H1 (cell line): Measurements from ENCODE around the gene NPFFR1. TPM values are rescaled to one million over a fixed set of nuclear protein-coding genes. Genes with fewer than 3 reads are reported as not detected.

Experiments
- CTCF ChIA-PET: fragments of 300-600 bp; sonication (Branson Sonifier 250); formaldehyde crosslinking; loops from one replicate; lab custom pipeline; 2021; ENCODE audit not compliant: partially characterized antibody; lab: Charles Lee
- POLR2A ChIA-PET: fragments of 300-600 bp; sonication (Branson Sonifier 250); formaldehyde crosslinking; loops from one replicate; lab custom pipeline; 2021; ENCODE audit warnings: inconsistent platforms; ENCODE audit not compliant: partially characterized antibody; lab: Charles Lee
- DNase-seq, 2 experiments: peaks; one replicate each; pipeline versions ENCODE4 v3.0.0 to v3.0.0-alpha.2; 2010 to 2022; ENCODE audit warnings: low spot score in 2 of 2, low read depth in 1 of 2, mixed read lengths in 1 of 2
- FAIRE-seq: peaks from 2 replicates; lab custom pipeline; 2011; peaks lifted over from hg19 to GRCh38; lab: Jason Lieb, UNC
- H2AFZ ChIP-seq: 2 replicates; pipeline ENCODE4 v1.8.1; 2012; ENCODE audit warnings: low read length, inconsistent platforms
- H2AK5ac ChIP-seq: 2 replicates; pipeline ENCODE4 v1.6.1; 2013; ENCODE audit warnings: low read depth, low read length
- H2BK120ac ChIP-seq: replicated peaks from 2 replicates; pipeline ENCODE3; 2013; ENCODE audit warnings: low read depth, low read length, inconsistent platforms
- H2BK12ac ChIP-seq: 2 replicates; pipeline ENCODE4 v1.6.1; 2013; ENCODE audit warnings: low read depth, low read length
- H2BK15ac ChIP-seq: 2 replicates; pipeline ENCODE4 v1.6.1; 2013; ENCODE audit warnings: low read length
- H2BK20ac ChIP-seq: 2 replicates; pipeline ENCODE4 v1.6.1; 2013; ENCODE audit warnings: low read length
- H2BK5ac ChIP-seq: 2 replicates; pipeline ENCODE4 v1.6.1; 2013; ENCODE audit warnings: low read depth, low read length
- H3K14ac ChIP-seq: 2 replicates; pipeline ENCODE4 v1.6.1; 2013; ENCODE audit warnings: inconsistent platforms; ENCODE audit not compliant: insufficient read length
- H3K18ac ChIP-seq: 2 replicates; pipeline ENCODE4 v1.6.1; 2013; ENCODE audit warnings: low read length; ENCODE audit errors: extremely low read depth
- H3K23ac ChIP-seq: 2 replicates; pipeline ENCODE4 v1.6.1; 2013; ENCODE audit warnings: inconsistent platforms; ENCODE audit not compliant: insufficient read length
- H3K23me2 ChIP-seq: 2 replicates; pipeline ENCODE4 v1.6.1; 2013; ENCODE audit warnings: low read depth, low read length
- H3K27ac ChIP-seq: 2 replicates; pipeline ENCODE4 v1.6.1; 2011; ENCODE audit warnings: low read depth, low read length, inconsistent platforms
- H3K27me3 ChIP-seq, 4 experiments: replicated peaks in 1 of 4; 1 replicate in 1 of 4; 2 replicates in 3 of 4; pipeline versions ENCODE4 v1.6.1 to v1.8.1; 2011 to 2013; ENCODE audit warnings: low read length in 3 of 4, mild to moderate bottlenecking in 3 of 4, inconsistent platforms in 2 of 4, mixed read lengths in 2 of 4, moderate library complexity in 1 of 4; ENCODE audit not compliant: control insufficient read depth in 3 of 4, insufficient read depth in 3 of 4; ENCODE audit errors: extremely low read depth in 1 of 4
- H3K36me3 ChIP-seq, 4 experiments: 2 replicates each; pipeline versions ENCODE4 v1.6.1 to v1.8.1; 2011 to 2013; ENCODE audit warnings: mild to moderate bottlenecking in 4 of 4, low read length in 3 of 4, moderate library complexity in 2 of 4, control low read depth in 1 of 4, inconsistent platforms in 1 of 4; ENCODE audit not compliant: insufficient read depth in 4 of 4, control insufficient read depth in 2 of 4
- H3K4ac ChIP-seq: replicated peaks from 2 replicates; pipeline ENCODE3; 2013; ENCODE audit warnings: low read length, low read depth, mixed read lengths, inconsistent platforms; ENCODE audit not compliant: insufficient read length
- H3K4me1 ChIP-seq, 4 experiments: replicated peaks in 1 of 4; 1 replicate in 1 of 4; 2 replicates in 3 of 4; pipeline versions ENCODE4 v1.6.1 to v1.8.1; 2011 to 2013; ENCODE audit warnings: low read length in 3 of 4, inconsistent platforms in 2 of 4, mixed read lengths in 1 of 4; ENCODE audit not compliant: insufficient read depth in 4 of 4, control insufficient read depth in 3 of 4
- H3K4me2 ChIP-seq, 2 experiments: 2 replicates each; pipeline versions ENCODE4 v1.6.1 to v1.8.1; 2011 to 2013; ENCODE audit warnings: low read depth in 2 of 2, low read length in 2 of 2, control low read depth in 1 of 2, inconsistent platforms in 1 of 2, mild to moderate bottlenecking in 1 of 2; ENCODE audit not compliant: insufficient read depth in 1 of 2
- H3K4me3 ChIP-seq, 4 experiments: fragments of 200-600, 300-600 bp in 1 of 4; sonication (generic), shearing (Covaris generic), sonication (Bioruptor Twin) in 1 of 4; 2 replicates each; pipeline versions ENCODE4 v1.5.1 to v1.8.1; 2011 to 2016; ENCODE audit warnings: low read length in 4 of 4, low read depth in 3 of 4, control low read depth in 2 of 4, inconsistent platforms in 2 of 4, mild to moderate bottlenecking in 2 of 4, mixed read lengths in 1 of 4, moderate library complexity in 1 of 4; ENCODE audit not compliant: insufficient read depth in 2 of 4; ENCODE audit errors: extremely low read depth in 1 of 4
- H3K56ac ChIP-seq: replicated peaks from 2 replicates; pipeline ENCODE3; 2013; ENCODE audit warnings: low read depth, mild to moderate bottlenecking, mixed read lengths, low read length, inconsistent platforms; ENCODE audit not compliant: insufficient read length
- H3K79me1 ChIP-seq: 2 replicates; pipeline ENCODE4 v1.6.1; 2013; ENCODE audit warnings: low read depth, low read length, control low read depth
- H3K79me2 ChIP-seq, 2 experiments: 2 replicates each; pipeline versions ENCODE4 v1.6.1 to v1.8.1; 2012 to 2013; ENCODE audit warnings: low read length in 2 of 2, mild to moderate bottlenecking in 2 of 2, inconsistent platforms in 1 of 2; ENCODE audit not compliant: insufficient read depth in 2 of 2, control insufficient read depth in 1 of 2
- H3K9ac ChIP-seq, 4 experiments: replicated peaks in 1 of 4; 1 replicate in 1 of 4; 2 replicates in 3 of 4; pipeline versions ENCODE4 v1.6.1 to v1.8.1; 2011 to 2013; ENCODE audit warnings: low read depth in 3 of 4, low read length in 3 of 4, control low read depth in 2 of 4, mild to moderate bottlenecking in 2 of 4, moderate library complexity in 2 of 4, inconsistent platforms in 1 of 4; ENCODE audit errors: extremely low read depth in 1 of 4
- H3K9me3 ChIP-seq, 2 experiments: 2 replicates each; pipeline versions ENCODE4 v1.6.1 to v1.8.1; 2012 to 2013; ENCODE audit warnings: mild to moderate bottlenecking in 2 of 2, moderate library complexity in 2 of 2, control low read depth in 1 of 2, inconsistent platforms in 1 of 2, low read depth in 1 of 2, low read length in 1 of 2, mixed read lengths in 1 of 2; ENCODE audit not compliant: insufficient read depth in 2 of 2
- H4K20me1 ChIP-seq, 2 experiments: replicated peaks in 1 of 2; 2 replicates each; pipeline versions ENCODE3 to v1.8.1; 2011 to 2013; ENCODE audit warnings: inconsistent platforms in 2 of 2, low read length in 2 of 2, mild to moderate bottlenecking in 1 of 2; ENCODE audit not compliant: insufficient read depth in 2 of 2, control insufficient read depth in 1 of 2
- H4K5ac ChIP-seq: 2 replicates; pipeline ENCODE4 v1.6.1; 2013; ENCODE audit warnings: low read length, low read depth, mixed read lengths, inconsistent platforms; ENCODE audit not compliant: insufficient read length
- H4K8ac ChIP-seq: 2 replicates; pipeline ENCODE4 v1.8.0; 2013; ENCODE audit warnings: mild to moderate bottlenecking, moderate library complexity, low read length, inconsistent platforms; ENCODE audit not compliant: insufficient read depth; ENCODE audit errors: extremely low read depth
- H4K91ac ChIP-seq: replicated peaks from 2 replicates; pipeline ENCODE3; 2013; ENCODE audit warnings: low read length, mixed read lengths, inconsistent platforms; ENCODE audit not compliant: insufficient read length
- CREB1 ChIP-seq: IDR thresholded peaks from 2 replicates; pipeline ENCODE4 v1.6.1; 2012; ENCODE audit warnings: inconsistent platforms
- EGR1 ChIP-seq: IDR thresholded peaks from 2 replicates; pipeline ENCODE4 v1.6.1; 2011; ENCODE audit warnings: low read depth, low read length, borderline replicate concordance
- SIN3A ChIP-seq, 2 experiments: IDR thresholded peaks in 1 of 2; conservative IDR thresholded peaks in 1 of 2; 2 replicates each; pipeline ENCODE4 v1.6.1; 2011 to 2012; ENCODE audit warnings: low read length in 2 of 2, improper control_type of control experiment in 1 of 2, low read depth in 1 of 2, mild to moderate bottlenecking in 1 of 2
- SIRT6 ChIP-seq: IDR thresholded peaks from one replicate; pipeline ENCODE4 v1.7.1; 2012; ENCODE audit warnings: low read length, inconsistent platforms
- WGBS, 2 experiments: shearing (Covaris generic) in 1 of 2; methylation state at CpG; one replicate each; pipeline versions ENCODE4 v1.1.6 to v1.1.7; 2013 to 2015; ENCODE audit warnings: low lambda C conversion rate in 2 of 2, mixed read lengths in 2 of 2, inconsistent platforms in 1 of 2, low coverage in 1 of 2, missing lambda C conversion rate in 1 of 2; ENCODE audit not compliant: insufficient replicate concordance in 2 of 2, insufficient coverage in 1 of 2, insufficient read length in 1 of 2; ENCODE audit errors: extremely low coverage in 1 of 2, missing lambda C conversion rate in 1 of 2; 5-methylcytosine and 5-hydroxymethylcytosine counted together
- polyA plus RNA-seq, 7 experiments: library from polyadenylated mRNA; depleted of rRNA in 3 of 7; stranded (reverse) in 5 of 7; unstranded in 2 of 7; fragments of >200 nt in 5 of 7; fragments of 200-250 nt in 2 of 7; gene quantifications; 1 replicate in 5 of 7; 2 replicates in 1 of 7; 4 replicates in 1 of 7; pipeline versions ENCODE4 v1.2.1 to v1.2.3, GENCODE V29; 2011 to 2013; ENCODE audit warnings: missing spikeins in 2 of 7, mixed read lengths in 2 of 7
- total RNA-seq: library from RNA; stranded (reverse); fragmentation: NEBNext Ultra II Directional; extraction: Animal tissue kit (Norgen Biotek cat#: 25700); gene quantifications from 2 replicates; pipeline ENCODE4 v1.2.1, GENCODE V29; 2021

The NPFFR1 gene
- total and polyA plus RNA-seq, 2 of the 8 experiments (the other 6 are each of a cell fraction or from before 2014, with no cell fraction given) = 0.02 to 0.06 TPM

DNA sequence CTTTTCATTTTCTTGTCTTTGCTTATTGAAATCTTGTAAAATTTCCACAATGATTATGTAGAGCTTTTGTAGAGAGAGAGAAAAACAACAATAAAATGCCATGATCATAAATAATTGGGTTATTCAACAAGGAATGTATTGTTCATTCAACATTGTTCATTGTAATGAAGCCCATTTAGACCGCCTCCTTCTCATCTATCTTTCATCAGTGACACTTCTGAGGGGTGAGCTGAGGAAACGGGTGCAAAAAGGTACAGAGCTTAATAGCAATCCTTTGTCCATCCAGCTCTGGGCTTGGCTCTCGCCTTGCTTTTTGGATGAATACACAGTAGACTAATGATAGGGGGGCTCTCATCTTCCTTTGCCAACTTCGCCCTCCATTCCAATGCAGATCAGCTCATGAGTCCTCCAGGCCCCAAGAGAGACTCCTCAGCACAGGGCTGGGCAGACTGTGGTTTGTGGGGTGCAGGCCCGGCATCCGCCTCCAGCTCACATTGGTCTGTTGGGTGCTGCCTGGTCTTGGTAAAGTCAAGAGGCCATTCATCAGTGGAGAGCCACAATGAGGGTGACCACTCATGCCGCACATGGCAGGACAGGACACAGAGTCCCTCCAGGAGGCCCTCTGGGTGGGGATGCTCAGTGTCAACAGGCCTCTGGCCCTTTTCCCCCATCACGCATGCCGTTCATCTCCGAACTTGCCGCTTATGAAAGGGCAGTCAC, 32.7 kb downstream of the NPFFR1 start:
- no peaks in the 10 kb centered on the region for H3K23me2 ChIP-seq
- H3K9ac ChIP-seq = no peak overlapping the region
- H3K14ac ChIP-seq = no peak overlapping the region
- no peaks in the 10 kb centered on the region for H3K79me2 ChIP-seq
- no peak overlapping the region for H2BK12ac ChIP-seq
- no peak for TF ChIP-seq SIRT6
- no peak for TF ChIP-seq EGR1
- TF ChIP-seq CREB1 = no peak
- TF ChIP-seq SIN3A (conservative IDR thresholded peaks at IDR 0.05 in 1 of 2, IDR thresholded peaks at IDR 0.05 in 1 of 2; ENCODE audit: low read depth in 1 of 2, low read length in 2 of 2) = no peak
- H3K23ac ChIP-seq = no peak overlapping the region
- WGBS, 2 experiments = 87% methylated on average over 11 of the region's 11 CpGs; no CpG with 5 or more reads in 1 of the 2 experiments
- peaks cover 0 to 2% (median 0%) of the 10 kb centered on the region in 4 experiments; a peak in 1 of 7 replicates for H3K4me1 ChIP-seq
- peaks cover 0 to 1% (median 0%) of the 10 kb centered on the region in 4 experiments; a peak in 1 of 7 replicates for H3K27me3 ChIP-seq
- POLR2A ChIA-PET = no interaction called here
- no peak overlapping the region for H4K8ac ChIP-seq
- no peak overlapping the region for H3K4me2 ChIP-seq
- H3K27ac ChIP-seq = no peak overlapping the region
- no peak overlapping the region for H2AK5ac ChIP-seq
- H2BK5ac ChIP-seq = no peak overlapping the region
- H3K18ac ChIP-seq = no peak overlapping the region
- H3K36me3 ChIP-seq = no peaks in the 10 kb centered on the region
- H2BK120ac ChIP-seq = no peak overlapping the region
- CTCF ChIA-PET = interaction anchor here (0.7 to 3.3 kb wide), 6 partner anchors 9 to 301 kb away, joined by 3 to 20 read pairs (median 4); no protein-coding TSS in a partner anchor
- no peaks in the 10 kb centered on the region for H3K9me3 ChIP-seq
- H3K4me3 ChIP-seq = no peak overlapping the region
- no peak overlapping the region for H3K56ac ChIP-seq
- H4K5ac ChIP-seq = no peak overlapping the region
- no peak overlapping the region for H2BK15ac ChIP-seq
- no peak overlapping the region for H2AFZ ChIP-seq
- no peaks in the 10 kb centered on the region for H4K20me1 ChIP-seq
- H2BK20ac ChIP-seq = no peak overlapping the region
- H4K91ac ChIP-seq = no peak overlapping the region
- no peaks in the 10 kb centered on the region for H3K79me1 ChIP-seq
- H3K4ac ChIP-seq = no peak overlapping the region
- FAIRE-seq (no peak), DNase-seq (no peak)
